OCI-LY7 (cell line): ENCODE results near the gene DHX34.

Experiments
- EZH2phosphoT487 ChIP-seq: fragments of 200-600 bp; sonication (generic); IDR thresholded peaks from 2 replicates; pipeline ENCODE4 v1.6.1; 2018; ENCODE audit warnings: low read depth, borderline replicate concordance, mild to moderate bottlenecking, mixed run types, antibody characterized with exemption, low read length, moderate library complexity, mixed read lengths
- TF ChIP-seq, protein P1 (sequence below): fragments of 200-600 bp; sonication (generic); conservative IDR thresholded peaks from 2 replicates; pipeline ENCODE4 v1.5.1; 2014; ENCODE audit warnings: mild to moderate bottlenecking, antibody characterized with exemption, low read length, moderate library complexity, mixed read lengths

DNA sequence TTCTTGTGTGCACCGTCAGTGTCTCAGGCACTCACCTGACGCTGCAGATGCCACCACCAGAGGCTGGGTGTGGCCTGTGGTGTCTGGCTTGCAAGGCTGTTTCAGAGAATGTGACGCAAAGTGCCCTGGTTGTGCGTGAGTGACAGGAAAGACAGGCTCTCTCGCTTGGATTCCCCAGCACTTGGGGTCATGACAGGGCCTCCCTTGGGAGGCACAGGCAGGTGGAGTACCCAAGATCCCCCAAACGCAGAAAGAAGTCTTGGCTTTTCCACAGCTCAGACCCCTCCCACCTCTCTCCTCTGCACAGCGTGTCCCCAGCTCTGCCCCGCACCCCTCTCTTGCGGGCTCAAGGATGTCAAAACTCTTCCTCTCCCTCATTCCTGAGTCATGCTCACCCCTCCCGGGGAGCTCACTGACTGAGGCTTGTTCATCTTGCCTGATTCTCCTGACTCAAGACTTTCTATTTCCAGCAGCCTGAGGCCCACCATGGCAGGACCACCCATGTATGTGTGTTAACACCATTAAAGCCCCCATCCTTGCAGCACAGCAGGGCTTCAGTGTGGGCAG is 21.0 kb downstream of the DHX34 start:
- TF ChIP-seq, protein P1, sequence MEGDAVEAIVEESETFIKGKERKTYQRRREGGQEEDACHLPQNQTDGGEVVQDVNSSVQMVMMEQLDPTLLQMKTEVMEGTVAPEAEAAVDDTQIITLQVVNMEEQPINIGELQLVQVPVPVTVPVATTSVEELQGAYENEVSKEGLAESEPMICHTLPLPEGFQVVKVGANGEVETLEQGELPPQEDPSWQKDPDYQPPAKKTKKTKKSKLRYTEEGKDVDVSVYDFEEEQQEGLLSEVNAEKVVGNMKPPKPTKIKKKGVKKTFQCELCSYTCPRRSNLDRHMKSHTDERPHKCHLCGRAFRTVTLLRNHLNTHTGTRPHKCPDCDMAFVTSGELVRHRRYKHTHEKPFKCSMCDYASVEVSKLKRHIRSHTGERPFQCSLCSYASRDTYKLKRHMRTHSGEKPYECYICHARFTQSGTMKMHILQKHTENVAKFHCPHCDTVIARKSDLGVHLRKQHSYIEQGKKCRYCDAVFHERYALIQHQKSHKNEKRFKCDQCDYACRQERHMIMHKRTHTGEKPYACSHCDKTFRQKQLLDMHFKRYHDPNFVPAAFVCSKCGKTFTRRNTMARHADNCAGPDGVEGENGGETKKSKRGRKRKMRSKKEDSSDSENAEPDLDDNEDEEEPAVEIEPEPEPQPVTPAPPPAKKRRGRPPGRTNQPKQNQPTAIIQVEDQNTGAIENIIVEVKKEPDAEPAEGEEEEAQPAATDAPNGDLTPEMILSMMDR, result no peak
- no peak for TF ChIP-seq EZH2phosphoT487
